CD4-positive, alpha-beta T cell treated with Interleukin-1 beta for 1 hour (primary cell): ENCODE measurements around the gene TNFAIP2.
"Not testable (repeated sequence)": the region's sequence is repeated elsewhere in the genome, so short reads cannot be mapped to it uniquely, and the experiment has no call there.

Experiments used
- DNase-seq, 2 donors: peaks; one replicate each; pipeline ENCODE4 v3.0.0-alpha.2; 2020 to 2022

Gene TNFAIP2

DNA sequence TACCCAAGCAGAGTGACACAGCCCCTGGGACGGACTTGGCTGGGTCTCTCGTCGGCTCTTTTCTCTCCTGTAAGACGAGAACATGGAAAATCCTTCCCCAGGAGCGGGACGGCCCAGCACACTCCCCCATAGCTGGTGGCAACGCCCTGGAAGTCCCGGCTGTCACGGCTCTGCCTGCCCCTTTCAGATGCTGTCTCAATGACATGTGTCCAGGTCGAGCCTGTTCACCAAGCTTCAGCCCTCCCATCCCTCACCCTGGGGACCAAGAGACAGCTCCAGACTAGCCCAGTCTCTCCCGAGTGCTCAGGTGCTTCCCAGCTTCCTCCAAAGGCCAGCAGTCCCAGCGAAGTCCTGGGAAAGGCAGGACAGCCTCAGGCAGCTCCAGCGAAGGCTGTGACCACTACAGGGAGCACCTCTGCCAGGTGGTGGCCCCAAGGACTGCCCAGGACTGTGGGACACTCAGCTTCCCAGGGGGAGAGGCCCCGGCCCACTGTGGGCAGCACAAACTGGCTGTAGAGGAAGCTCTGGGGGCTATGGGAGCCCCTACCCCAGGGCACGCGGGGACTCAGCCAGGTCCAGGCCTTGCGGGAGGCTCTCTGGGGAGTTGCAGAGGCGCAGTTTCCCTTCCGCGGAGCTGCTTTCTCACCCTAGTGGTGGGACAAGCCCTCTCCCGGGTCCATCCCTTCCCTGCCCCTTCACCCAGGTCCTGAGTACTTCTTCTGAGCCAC lies 33.6 kb downstream of the TNFAIP2 start:
- DNase-seq = no peak

DNA sequence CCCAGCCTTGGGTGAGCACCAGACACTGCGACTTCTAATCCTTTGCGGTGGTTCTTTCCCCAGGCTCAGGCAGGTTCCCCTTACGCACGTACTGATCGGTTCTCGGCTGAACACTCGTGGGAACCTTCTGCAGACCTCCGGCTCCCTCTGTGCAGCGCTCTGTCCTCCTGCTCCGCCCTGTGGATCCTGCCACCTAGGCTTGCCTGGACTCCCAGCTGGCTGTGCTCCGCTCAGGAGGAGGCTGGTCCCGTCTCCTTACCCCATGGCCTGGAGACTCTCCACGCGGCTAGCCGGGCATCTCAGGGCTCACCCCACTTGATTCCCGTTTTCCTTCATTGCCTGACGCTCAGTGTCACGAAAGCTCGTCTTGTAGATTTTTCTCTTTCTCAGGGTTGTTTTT lies 34.7 kb downstream of the TNFAIP2 start:
- no peak for DNase-seq

DNA sequence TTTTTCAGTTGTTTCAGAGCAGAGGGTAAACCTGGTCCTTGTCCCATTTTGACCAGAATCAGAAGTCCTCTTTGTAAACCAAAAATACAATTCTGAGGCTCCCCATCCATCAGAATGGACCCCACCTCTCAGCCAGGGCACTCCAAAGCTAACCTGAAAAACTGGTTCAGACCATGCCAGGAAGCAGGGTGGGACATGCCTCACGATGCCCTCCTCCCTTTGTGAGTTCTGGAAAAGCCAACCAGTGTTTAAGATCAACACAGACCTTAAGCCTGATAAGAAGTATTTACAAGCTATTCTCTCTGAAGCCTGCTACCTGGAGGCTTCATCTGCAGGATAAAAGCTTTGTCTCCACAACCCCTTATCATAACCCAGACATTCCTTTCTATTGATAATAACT lies 35.4 kb downstream of the TNFAIP2 start:
- no peak for DNase-seq

DNA sequence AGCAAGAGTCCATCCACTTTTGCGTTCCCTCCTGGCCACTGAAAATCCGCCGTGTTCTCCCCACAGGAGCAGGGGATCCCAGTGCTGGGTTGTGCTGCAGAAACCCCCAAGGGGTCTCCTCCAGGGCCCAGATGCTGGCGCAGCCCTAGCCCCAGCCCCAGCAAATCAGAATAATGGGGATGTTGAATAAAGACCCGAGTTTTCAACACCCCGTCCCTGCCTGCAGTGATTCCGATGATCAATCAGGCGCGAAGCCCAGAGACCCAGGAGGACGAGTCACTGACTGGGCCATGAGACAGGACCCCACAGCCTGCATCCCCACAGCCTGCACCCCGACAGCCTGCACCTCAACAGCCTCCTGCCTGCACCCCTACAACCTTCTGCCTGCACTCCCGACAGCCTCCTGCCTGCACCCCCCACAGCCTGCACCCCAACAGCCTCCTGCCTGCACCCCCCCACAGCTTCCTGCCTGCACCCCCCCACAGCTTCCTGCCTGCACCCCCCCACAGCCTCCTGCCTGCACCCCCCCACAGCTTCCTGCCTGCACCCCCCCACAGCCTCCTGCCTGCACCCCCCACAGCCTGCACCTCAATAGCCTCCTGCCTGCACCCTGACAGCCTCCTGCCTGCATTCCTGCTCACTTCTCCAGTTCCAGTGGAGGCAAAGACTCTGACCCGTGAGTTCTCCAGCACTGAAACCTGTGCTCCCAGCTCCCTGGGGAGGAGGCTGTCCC lies 37.2 kb downstream of the TNFAIP2 start:
- DNase-seq = no peak

DNA sequence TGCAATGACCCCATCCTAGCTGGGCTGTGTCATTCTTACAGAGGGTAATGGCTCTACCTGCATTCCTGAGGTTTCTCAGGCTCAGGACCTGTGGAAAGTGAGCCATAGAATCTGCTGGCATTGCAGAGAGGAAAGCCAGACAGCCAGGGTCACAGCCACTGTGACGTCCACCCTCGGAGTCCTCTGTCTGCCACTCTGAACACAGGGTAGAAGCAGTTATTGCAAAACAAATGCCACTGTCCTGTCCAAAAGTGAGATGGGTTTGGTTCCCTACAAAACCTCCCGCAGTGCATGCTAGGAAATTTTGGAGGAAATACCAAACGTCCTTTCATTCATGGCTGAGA lies 37.8 kb downstream of the TNFAIP2 start:
- no peak for DNase-seq

DNA sequence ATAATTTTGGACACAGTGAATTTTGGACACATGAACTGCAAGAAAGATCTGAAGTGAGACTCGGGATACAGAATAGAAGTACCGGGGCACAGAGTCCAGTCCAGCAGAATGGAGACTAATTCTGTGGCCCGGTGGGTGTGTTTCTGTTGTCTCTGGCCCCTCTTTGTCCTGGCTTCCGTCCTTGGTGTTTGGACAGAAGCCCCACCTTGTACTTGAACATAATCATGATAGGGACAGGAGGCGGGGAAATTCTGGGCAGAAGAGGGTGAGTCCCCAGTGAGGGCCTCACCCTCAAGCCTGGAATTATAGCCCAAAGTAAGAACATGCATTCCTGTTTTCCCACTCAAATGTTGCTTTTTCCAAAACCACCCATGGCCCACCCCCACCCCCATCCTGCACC lies 39.9 kb downstream of the TNFAIP2 start:
- DNase-seq = no peak

DNA sequence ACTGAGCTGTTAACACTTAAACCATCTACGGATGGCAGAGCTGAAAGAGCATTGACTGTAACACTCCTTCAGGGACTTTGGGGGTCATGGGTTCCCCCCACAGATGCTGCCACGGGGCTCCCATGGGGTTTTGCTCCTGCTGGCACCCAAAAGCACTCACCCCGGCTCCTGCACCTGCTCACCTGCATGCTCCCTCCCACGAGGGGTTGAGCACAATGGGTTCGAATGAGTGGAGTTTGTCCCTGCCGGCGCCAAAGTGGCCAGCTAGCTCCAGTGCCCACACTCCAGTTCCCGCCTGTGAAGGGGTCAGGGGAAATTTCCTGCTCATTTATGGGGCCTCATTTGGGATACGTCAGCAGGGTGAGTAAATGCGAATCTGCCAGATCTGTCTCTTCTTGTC lies 40.7 kb downstream of the TNFAIP2 start:
- DNase-seq = no peak

DNA sequence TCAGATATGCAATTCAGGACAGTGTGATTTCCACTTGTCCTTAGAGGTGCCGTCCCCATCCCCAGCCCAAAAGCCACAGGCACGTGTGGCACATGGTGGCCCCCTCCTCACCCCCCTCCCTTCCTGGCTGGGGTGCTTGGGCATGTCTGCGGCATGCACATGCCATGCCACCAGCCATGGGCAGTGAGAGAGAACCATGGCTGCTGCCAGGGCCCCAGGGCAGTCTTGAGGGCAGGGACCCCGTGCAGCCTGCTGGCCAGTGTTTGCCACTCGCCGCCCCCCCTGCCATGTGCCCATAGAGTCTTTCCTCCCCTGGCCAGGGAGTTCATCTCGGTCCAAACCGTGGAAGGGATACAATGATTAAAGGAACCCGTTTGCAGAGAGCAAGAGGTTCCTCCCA lies 41.5 kb downstream of the TNFAIP2 start:
- no peak for DNase-seq

DNA sequence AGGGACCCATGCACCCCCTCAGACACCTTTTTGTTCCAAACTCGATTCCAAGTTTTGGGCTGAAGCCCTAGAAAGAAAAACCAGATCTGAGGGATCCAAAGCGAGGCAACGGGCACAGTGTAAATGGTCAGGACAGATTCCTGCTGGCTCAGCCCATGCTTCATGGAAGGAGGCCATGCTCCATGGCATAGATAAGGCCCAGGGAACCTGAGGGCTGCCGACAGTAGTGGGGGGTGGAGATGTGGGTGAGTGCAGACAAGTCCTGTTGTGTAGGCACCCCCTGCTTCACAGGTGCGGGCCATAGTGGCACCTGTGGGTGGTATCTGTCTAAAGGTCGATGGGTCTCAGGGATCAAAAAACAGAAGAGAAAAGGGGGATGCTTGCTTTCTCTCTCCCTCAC lies 42.1 kb downstream of the TNFAIP2 start:
- no peak for DNase-seq

DNA sequence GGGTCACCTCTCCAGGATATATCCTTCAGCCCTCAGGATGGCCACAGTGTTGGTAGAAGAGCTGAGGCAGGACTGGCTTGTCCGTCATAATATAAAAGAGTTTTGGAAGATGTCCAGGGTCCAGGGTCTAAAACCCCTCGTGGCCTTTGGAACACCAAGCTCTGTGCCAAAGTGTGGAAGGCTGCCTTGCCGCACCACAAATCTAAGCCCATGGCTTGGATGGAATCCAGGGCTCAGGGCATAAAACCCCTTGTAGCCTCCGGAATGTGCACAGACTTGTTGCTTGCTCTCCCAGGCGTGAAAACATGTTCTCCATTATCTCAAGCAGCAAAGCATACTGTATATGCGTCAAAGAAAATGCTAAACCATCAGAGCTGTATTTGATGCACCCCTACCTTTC lies 46.7 kb downstream of the TNFAIP2 start:
- DNase-seq = no peak

DNA sequence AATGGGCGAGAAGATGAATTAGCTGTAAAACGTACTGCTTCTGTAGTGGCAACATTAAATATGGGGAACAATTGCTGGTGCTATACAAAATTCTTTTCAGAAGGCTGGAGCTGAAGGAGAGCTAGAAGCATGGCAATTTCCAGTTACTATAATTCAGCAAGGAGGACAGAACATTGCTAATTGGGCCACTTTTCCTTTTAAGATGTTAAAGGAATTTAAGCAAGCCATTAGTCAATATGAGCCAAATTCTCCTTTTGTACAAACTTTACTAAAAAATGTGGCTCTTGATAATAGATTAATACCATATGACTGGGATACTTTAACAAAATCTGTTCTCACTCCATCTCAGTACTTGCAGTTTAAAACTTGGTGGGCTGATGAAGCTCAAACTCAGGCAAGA lies 47.9 kb downstream of the TNFAIP2 start:
- DNase-seq = not testable (repeated sequence)

DNA sequence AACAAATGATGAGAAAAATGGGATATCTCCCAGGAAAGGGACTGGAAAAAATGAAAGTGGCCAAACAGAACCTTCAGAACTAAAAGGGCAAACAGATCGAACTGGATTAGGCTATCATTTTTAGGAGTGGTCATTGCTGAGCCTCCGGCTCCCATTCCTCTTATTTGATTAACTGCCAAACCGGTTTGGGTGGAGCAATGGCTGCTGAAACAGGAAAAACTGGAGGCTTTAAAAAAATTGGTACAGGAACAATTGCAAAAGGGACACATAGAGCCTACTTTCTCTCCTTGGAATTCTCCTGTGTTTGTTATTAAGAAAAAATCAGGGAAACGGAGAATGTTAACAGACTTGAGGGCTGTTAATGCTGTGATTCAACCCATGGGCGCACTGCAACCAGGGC lies 49.7 kb downstream of the TNFAIP2 start:
- no peak for DNase-seq

DNA sequence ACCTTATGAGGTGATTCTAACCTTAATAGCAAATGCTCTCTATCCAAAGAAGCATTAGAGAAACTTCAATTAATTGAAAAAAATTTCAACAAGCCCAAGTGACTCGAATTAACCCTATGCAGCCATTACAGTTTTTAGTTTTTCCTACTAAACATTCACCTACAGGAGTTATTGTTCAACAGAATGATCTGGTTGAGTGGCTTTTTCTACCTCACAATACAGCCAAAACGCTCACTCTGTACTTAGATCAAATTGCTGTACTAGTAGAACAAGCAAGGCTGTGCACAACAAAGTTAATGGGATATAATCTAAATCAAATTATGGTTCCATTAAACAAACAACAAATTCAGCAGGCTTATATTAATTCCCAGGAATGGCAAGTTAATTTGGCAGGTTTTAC lies 50.6 kb downstream of the TNFAIP2 start:
- DNase-seq = not testable (repeated sequence)

DNA sequence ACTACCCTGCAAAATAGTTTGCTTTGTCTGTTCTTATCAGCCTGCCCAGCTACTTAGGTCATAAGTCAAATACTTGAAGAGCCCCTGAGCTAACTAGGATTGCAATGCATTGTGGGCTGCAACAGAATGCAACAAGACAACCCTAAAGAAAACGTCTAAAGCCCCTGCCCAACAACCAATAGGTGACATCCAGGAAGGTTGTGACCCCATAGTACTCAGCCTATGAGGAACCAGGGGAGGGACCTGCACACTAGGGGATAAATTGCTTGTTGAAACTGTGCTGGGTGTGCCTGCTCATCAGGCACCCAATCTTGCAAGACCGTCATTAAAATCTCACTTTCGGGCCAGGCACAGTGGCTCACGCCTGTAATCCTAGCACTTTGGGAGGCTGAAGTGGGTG lies 52.9 kb downstream of the TNFAIP2 start:
- not testable (repeated sequence) for DNase-seq

DNA sequence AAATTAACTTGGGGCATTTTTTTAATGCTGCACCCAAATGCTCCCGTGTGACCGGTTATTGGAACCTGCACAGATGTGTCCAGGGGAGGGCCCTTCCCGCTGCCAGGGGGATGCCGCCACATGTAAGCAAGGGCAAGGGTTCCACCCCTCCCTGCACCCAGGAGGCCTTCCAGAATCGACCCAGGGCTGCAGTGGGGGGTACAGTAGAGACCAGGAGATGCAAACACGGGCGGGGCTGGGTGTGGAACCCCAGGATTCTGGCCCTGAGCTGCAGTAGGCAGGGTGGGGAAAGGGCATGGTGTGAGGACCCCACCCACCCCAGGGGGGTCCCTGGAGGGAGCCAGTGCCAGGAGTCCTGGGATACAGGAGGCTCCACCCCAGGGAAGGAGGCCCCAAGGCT lies 54.1 kb downstream of the TNFAIP2 start:
- no peak for DNase-seq

DNA sequence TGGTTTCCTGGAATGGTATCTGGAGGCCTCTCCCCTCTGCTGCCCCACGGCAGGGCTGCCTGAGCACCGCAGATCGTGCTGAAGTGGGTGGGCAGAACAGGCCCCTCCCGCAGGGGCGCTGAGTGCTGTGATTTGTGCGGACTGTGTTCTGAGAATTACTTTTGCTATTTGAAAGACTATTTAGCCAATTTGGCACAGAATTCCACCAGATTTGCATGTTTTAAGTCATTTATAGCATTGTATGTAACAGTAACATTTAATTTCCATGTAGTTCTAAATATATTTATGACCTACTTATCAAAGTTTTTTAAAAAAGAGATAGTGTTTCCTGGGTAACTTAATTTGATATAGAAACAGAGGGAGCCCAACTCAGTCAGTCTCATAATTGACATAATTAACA lies 55.3 kb downstream of the TNFAIP2 start:
- no peak for DNase-seq

DNA sequence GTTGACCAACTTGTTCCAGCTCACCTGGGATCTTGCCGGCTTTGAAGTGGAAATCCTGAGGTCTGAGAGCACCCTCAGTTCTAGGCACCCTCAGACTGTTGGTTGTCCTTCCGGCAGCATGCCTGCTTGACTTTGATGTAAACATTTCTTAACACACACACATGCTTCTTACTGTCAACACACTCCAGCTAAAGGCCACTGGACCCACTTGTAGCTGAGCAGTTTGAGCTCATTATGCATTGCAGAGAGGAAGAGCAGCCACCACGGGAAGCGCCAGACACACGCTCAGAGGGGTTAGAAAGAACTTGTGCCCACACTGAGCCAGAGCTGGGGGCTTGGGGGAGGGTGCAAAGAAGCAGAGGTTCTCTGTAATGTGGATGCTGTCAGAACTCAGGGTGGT lies 55.8 kb downstream of the TNFAIP2 start:
- no peak for DNase-seq

DNA sequence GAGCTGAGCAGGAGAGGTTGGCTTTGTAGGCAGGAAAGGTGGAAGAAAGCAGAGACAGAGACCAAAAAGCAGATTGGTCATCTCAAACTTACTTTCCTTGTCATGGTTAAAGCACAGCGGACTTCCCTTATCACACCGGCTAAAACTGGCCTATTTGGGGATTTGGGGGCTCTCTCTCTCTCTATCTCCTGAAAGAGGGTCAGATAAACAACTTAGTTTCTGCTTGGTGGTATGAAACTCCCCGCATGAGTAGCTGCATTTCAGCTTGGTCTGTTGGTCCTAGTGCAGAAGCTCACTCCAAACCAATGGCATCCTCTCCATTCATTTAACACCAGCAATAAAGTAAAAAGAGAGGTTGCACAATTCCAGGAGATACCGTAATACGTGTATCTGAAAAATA lies 57.1 kb downstream of the TNFAIP2 start:
- no peak for DNase-seq

DNA sequence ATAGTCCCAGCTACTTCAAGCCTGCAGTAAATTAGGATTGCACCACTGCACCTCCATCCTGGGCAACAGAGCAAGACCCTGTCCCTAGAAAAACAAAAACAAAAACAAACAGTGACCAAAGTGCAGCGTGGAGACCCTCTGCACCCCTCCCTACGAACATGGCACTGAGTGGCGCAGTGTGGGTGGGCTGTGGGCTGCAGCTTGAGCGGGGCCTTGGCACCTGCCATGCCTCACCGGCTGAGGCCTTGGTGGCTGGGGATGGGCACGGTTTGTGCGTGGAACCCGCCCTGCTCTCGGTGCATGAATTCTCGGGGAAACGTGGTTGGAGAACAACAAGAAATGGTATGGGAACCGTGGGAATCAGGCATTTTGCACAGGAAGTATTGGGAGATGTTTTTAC lies 60.8 kb downstream of the TNFAIP2 start:
- DNase-seq = no peak

DNA sequence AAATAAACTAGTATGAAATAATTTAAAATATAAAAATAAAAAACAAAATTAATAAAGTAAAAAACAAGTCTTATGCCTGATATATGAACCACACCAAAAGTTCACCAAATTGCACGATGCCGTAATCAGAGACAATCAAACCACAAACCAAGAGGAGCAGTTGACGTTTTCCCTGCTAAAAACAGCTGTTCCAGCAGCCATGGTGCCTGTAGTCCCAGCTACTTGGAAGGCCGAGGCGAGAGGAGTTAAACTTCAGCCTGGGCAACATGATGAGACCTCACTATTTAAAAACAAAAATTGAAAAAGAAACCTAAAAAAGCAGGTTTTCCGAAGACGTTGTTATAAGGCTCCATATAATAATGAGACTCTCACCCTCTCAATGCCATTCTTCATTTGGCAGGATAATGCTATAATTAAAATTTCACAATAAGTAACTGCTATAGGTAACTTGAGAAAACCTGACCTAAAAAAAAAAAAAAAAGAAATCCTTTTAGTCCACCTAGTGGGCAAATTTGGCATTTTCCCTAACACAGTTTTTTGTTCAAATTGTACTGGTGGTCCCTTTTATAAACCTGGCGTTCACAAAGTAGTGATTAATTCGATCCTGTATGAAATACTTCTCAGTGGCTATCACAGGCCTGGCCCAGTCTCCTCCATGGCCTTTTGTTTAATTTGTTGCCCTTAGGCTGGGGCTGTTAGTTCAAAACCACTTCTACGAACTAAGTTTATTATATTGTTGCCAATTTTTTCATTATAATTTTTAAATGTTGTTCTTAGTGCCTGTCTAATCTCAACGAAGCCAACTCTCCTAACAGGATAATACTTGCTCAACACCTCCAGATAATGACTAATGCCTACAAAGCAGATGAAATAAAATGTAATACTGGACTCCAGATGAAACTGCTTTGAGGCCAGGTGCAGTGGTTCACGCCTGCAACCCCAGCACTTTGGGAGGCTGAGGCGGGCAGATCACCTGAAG lies 62.1 kb downstream of the TNFAIP2 start:
- peak in 1 of 2 donors; percentile 21 for DNase-seq

DNA sequence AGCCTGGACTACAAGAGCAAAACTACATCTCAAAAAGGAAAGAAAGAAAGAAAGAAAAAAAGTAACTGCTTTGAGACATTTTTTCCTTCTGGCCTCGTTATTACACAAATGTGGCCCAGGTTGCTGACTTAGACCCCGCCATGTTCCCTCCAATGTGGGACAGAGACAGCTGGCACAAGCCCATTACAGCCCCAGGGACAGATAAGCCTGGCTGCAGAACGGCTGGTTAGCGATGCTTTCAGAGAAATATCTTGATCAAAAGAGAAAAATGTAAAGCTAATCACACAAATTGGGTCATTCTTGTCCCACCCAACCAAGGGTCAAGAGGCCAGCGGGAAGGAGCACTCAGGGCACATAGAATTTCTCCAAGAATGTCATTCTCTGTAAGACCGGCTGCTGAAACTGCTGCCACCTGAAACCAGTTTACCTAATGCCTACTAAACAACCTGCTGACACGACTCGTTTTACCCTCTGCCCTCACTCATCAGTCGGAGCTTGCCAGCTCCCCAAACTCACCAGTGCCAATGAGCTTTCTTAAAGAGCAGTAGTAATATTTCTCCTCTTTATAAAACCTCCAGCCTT lies 63.1 kb downstream of the TNFAIP2 start:
- DNase-seq = no peak
